GM19043 (cell line): ENCODE results near the gene PRSS38.
"Not testable (repeated sequence)": the region's sequence is repeated elsewhere in the genome, so short reads cannot be mapped to it uniquely, and the experiment has no call there.

Experiments
- ATAC-seq: cut with Tn5 transposase; IDR thresholded peaks from one replicate; pipeline ENCODE4 v1.9.1; 2021; ENCODE audit warnings: low read depth; ENCODE audit not compliant: unreplicated experiment

PRSS38 gene

DNA sequence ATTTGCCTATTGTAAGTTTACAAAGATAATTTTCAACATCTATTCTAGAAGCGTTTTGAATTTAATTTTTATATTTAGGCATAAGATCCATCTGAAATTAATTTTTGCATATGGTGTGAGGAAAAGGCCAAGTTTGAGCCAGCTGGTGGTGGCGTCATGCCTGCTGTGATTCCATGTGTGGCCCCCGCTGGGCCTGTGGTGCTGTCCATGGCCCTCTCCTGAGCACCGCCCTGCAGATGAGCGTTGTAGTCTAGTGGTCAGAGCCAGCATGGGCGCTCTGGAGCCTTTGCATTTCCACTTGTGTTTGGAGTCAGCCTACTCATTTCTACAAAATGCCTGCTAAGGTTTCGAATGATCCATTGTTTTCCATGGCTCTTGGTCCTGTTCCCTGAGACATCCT is 22.7 kb downstream of the PRSS38 start:
- no peak for ATAC-seq

GRCh38 chr1:227841096-227841495 is 25.6 kb downstream of the PRSS38 start:
- no peak for ATAC-seq

GRCh38 chr1:227844320-227845146 is 29.1 kb downstream of the PRSS38 start:
- ATAC-seq, result no peak

GRCh38 chr1:227845147-227845458 is 29.6 kb downstream of the PRSS38 start:
- no peak for ATAC-seq

- no peak for ATAC-seq
These were observed 30.0 kb downstream of the PRSS38 start for GRCh38 chr1:227845519-227845918.

DNA sequence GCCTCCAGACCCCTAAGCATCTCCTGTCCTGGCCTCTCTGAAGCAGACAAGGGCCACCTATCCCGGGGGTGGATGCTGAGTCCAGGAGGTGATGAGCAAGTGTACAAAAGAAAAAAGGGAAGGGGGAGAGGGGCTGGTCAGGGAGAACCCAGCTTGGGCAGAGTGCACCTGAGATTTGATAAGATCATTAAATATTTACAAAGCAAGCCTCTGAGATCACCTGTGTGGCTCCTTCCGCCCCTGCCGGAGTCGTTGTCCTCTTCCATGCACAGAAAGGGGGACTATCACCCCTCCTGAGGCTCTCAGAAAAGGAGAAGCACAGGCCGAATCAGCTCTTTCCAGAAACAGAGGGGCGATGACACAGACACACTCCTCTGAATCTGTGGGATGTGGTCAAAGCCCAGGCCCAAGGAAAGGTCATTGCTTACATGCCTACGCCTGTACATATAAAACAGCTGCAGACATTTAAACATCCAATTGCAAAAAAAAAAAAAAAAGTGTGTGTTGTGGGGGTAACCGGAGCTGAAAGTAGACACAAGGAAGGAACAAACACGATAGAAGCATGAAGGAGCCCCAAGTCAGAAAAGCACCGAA is 30.9 kb downstream of the PRSS38 start:
- no peak for ATAC-seq

- not testable (repeated sequence) for ATAC-seq
These were observed 31.6 kb downstream of the PRSS38 start for GRCh38 chr1:227847046-227847445.

DNA sequence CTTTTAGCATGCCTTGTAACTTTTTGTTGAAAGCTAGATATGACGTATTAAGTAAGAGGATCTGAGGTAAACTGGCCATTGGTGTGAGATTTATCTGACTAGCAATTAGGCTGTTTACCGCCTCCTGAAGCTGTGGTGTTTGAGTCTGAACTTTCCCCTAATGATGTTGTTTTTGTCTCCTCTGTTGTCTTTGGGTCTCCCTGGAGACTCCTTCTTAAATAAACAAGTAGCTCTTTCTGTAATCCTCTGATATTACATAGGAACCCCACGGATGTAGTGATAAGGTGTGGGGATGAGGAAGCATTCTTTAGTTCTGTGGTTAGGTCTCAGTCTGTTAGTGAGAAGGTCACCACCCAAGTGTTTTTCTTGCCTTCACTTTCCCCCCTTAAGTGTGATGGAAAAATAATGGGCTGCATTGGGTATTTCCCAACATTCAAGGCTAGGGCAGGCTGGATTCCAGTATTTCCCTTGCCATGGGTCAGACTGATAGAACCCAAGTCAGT is 33.0 kb downstream of the PRSS38 start:
- no peak for ATAC-seq

- ATAC-seq, result no peak
These were observed 33.8 kb downstream of the PRSS38 start for GRCh38 chr1:227849251-227849650.

DNA sequence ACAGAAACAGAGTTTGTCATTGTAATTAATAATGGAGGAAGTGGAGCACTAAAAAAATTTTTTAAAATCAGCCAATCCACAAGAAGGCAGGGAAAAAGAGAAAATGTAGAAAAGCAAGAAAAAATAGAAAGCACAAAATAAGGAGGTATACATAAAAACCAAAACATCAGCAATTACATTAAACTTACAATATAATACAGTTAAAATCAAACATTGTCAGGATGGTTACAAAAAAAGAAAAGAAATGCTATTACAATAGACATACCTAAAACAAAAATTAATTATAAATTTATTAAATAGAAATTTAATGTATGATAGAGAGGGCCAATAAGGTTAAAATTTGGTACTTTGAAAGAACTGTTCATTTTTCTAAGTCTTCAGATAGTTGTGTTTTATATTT is 38.7 kb downstream of the PRSS38 start:
- ATAC-seq, result no peak

GRCh38 chr1:227855687-227856086 is 40.2 kb downstream of the PRSS38 start:
- no peak for ATAC-seq

DNA sequence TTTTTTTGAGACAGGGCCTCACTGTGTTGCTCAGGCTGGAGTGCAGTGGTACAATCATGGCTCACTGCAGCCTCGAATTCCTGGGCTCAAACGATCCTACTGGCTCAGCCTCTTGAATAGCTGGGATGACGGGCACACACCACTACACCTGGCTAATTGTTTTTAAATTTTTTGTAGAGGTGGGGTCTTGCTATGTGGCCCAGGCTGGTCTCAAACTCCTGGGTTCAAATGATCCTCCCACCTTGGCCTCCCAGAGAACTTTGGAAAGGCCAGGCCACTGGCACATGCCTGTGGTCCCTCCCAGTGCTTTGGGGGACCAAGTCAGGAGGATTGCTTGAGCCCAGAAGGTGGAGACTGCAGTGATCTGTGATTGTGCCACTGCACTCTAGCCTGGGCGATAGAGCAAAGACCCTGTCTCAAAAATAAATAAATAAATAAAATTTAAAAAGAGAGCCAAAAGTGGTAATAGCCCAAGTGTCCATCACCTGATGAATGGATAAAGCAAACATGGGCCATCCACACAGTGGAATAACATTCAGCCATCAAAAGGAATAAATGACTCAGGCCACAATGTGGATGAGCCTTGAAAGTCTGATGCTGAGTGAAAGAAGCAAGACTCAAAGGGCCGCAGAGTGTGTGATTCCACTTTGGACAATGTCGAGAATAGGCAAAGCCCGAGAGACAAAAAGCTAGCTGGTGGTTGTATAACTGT is 40.8 kb downstream of the PRSS38 start:
- ATAC-seq, result no peak

DNA sequence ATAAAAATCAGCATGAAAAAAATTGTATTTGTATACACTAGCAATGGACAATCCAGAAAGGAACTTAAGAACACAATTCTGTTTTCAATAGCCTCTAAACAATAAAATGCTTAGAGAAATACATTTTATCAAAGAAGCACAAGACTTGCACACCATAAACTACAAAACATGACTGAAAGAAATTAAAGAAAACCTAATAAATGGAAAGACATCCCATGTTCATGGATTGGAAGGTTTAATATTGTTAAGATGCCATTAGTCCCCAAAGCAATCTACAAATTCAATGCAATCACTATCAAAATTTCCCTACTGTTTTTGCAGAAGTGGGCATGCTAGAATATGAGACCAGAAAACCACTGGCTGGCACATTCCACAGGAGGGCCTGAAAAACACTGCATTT is 49.4 kb downstream of the PRSS38 start:
- no peak for ATAC-seq

- no peak for ATAC-seq
These were observed 53.9 kb downstream of the PRSS38 start for GRCh38 chr1:227869279-227869842.

DNA sequence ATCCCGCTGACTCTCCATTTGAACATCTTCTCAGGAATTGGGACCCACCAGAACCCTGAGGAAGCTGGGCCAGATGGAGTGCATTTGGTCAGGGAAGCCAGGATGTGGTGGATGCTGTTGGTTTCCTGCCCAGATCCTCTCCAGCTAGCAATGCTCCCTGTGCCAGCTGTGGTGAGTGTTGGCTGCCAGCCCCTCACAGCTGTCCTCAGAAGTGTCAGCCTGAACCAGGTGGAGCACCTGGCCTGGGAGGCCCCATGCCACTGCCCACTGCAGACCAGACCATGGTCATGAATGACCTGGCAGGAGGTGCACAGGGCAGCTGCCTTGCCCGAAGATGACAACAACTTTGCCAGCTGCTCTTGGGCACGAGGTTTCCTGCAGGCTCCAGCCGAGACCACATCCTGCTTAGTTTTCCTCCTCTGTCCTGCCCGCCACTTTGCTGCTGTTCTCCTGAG is 54.4 kb downstream of the PRSS38 start:
- ATAC-seq, result no peak

GRCh38 chr1:227870366-227870765 is 54.9 kb downstream of the PRSS38 start:
- no peak for ATAC-seq

DNA sequence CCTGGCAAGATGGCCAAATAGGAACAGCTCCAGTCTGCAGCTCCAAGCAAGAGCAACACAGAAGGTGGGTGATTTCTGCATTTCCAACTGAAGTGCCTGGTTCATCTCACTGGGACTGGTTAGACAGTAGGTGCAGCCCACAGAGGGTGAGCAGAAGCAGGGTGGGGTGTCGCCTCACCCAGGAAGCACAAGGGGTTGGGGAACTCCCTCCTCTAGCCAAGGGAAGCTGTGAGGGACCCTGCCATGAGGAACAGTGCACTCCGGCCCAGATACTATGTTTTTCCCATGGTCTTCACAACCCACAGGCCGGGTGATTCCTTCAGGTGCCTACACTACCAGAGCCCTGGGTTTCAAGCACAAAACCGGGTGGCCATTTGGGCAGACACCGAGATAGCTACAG is 56.4 kb downstream of the PRSS38 start:
- ATAC-seq, result not testable (repeated sequence)

DNA sequence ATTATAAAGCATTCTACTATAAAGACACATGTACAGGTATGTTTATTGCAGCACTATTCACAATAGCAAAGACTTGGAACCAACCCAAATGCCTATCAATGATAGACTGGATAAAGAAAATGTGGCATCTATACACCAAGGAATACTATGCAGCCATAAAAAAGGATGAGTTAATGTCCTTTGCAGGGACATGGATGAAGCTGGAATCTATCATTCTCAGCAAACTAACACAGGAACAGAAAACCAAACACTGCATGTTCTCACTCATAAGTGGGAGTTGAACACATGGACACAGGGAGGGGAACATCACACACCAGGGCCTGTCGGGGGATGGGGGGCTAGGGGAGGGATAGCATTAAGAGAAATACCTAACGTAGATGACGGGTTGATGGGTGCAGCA is 62.3 kb downstream of the PRSS38 start:
- not testable (repeated sequence) for ATAC-seq

DNA sequence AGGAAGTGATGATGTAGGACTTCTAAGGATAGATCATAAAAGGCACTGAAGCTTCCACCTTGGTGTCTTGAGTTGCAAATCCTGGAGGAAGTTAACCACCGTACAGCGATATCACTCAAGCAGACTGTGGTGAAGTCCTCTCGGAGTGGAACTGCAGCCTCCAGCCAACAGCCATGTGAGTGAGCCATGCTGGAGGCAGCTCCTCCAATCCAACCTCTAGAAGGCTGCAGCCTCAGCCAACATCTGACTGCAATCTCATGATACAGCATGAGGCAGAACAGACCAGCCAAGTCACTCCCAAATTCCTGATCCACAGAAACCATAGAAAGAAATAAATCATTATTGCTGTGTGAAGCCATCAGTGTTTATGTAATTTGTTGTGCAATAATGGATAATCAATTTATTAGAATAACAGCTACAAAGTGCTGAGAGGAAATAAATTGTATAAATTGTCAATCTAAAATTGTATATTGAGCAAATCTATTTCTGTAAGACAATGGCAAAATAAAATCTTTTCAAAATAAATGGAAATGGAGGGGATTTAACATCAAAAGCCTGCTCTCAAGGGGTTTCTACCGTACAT is 65.0 kb downstream of the PRSS38 start:
- ATAC-seq, result no peak

DNA sequence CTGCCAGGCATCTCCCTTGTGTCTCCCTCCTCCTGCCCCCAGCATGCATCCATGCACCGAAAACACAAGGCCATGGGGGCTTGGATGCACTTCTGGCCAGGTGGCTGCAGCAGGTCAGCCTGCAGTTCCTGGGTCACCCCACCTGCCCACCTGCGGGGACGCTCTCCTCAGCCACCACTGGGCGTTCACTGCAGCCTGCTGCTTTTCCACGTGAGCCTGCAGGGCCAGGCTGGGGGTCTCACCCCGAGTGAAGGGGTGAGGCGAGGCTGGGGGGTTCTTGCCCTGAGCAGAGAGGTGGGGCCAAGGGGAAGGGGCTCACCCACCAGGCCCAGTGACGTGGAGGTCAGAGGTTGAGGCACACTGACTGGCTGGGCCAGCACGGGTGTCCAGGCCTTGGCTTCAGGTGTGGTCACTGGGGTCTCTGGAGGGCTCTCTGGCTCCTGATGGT is 67.6 kb downstream of the PRSS38 start:
- no peak for ATAC-seq
